NCI-H146 (cell line): Measurements from ENCODE around the gene MORC1.

ENCODE experiments used
- DNase-seq: peaks from one replicate; lab custom pipeline; 2025; lab: John Stamatoyannopoulos, UW

The MORC1 gene

GRCh38 chr3:108940166-108940565 lies 177.8 kb downstream of the MORC1 start:
- no peak for DNase-seq

- no peak for DNase-seq
Observed at GRCh38 chr3:108936924-108937689, 180.8 kb downstream of the MORC1 start.

- DNase-seq = peak; percentile 37
Observed at GRCh38 chr3:108931035-108931434, 186.9 kb downstream of the MORC1 start.

- no peak for DNase-seq
Observed at GRCh38 chr3:108918866-108919265, 199.1 kb downstream of the MORC1 start.

GRCh38 chr3:108914774-108915641 lies 202.9 kb downstream of the MORC1 start:
- DNase-seq = peak; percentile 89

GRCh38 chr3:108909799-108910198 lies 208.1 kb downstream of the MORC1 start:
- no peak for DNase-seq
